ENCODE measurements around the gene PDE6D. TPM values are rescaled to one million over a fixed set of nuclear protein-coding genes. Genes with fewer than 3 reads are reported as not detected.

The PDE6D gene
- total and polyA plus RNA-seq, 2 donors (not counting 1 experiment from before 2014, with no cell fraction given), result 31.9 to 36.5 TPM

- no peak overlapping the region for H3K4me3 Mint-ChIP-seq
These were observed 66.2 kb downstream of the PDE6D start for GRCh38 chr2:231714639-231715498.

More at GRCh38 chr2:231714639-231715498, 66.2 kb downstream of the PDE6D start:
- peak; percentile 91 for TF ChIP-seq CTCF (IDR thresholded peaks at IDR 0.05)
- TF ChIP-seq EZH2 (IDR thresholded peaks at IDR 0.05; ENCODE audit: borderline replicate concordance, insufficient read depth, low read depth, low read length, poor library complexity, severe bottlenecking), result no peak
- Histone ChIP-seq H2AFZ (ENCODE audit: insufficient read depth, low read depth, low read length, poor library complexity, severe bottlenecking) (no peak overlapping the region), H3K4me1 (ENCODE audit: control insufficient read depth in 2 of 2, insufficient read depth in 2 of 2, low read length in 2 of 2) (peaks cover 49 to 65% of the 10 kb centered on the region in 2 donors), H3K27me3 (replicated peaks in 1 of 4; ENCODE audit: control extremely low read depth in 1 of 4, control insufficient read depth in 3 of 4, insufficient read depth in 4 of 4, low read length in 3 of 4) (no peaks in the 10 kb centered on the region), H3K36me3 (replicated peaks in 1 of 2; ENCODE audit: control extremely low read depth in 1 of 2, control insufficient read depth in 1 of 2, extremely low read depth in 1 of 2, insufficient read depth in 2 of 2, low read length in 1 of 2) (peaks cover 0 to 32% of the 10 kb centered on the region in 2 experiments), H3K9me3 (ENCODE audit: control extremely low read depth in 1 of 3, control insufficient read depth in 2 of 3, insufficient read depth in 1 of 3, low read length in 2 of 3) (peaks cover 0 to 17% (median 5%) of the 10 kb centered on the region in 3 donors), H3K4me3 (ENCODE audit: control extremely low read depth in 1 of 5, extremely low read depth in 1 of 5, insufficient read depth in 1 of 5, low read depth in 2 of 5, low read length in 4 of 5) (no peak overlapping the region), H4K20me1 (ENCODE audit: control insufficient read depth, insufficient read depth, low read length, poor library complexity, severe bottlenecking) (peaks cover 44% of the 10 kb centered on the region), H3K27ac (ENCODE audit: low read length in 2 of 2) (peak overlapping the region; percentile 64 to 75), H3K9ac (ENCODE audit: low read length) (no peak overlapping the region), H3K79me2 (ENCODE audit: control insufficient read depth, insufficient read depth, low read length) (peaks cover 44% of the 10 kb centered on the region), H3K4me2 (replicated peaks; ENCODE audit: low read depth, low read length, poor library complexity, severe bottlenecking) (no peak overlapping the region)
- 65% methylated on average over 17 of the region's 17 CpGs for WGBS (ENCODE audit: insufficient coverage)
- Mint-ChIP-seq H3K27ac (peak overlapping the region; percentile 91), H3K27me3 (no peaks in the 10 kb centered on the region), H3K4me1 (peaks cover 68% of the 10 kb centered on the region), H3K9me3 (ENCODE audit: insufficient read depth) (no peaks in the 10 kb centered on the region)
- ChIA-PET POLR2A (interaction anchor here (0.5 to 6.5 kb wide), 17 partner anchors 10 to 758 kb away, joined by 3 to 169 read pairs (median 4); no protein-coding TSS in a partner anchor), CTCF (interaction anchor here (0.7 to 11.9 kb wide), 31 partner anchors 7 to 200 kb away, joined by 3 to 785 read pairs (median 6); partner anchors contain the start of genes COPS7B and PTMA)
- DNase-seq (peak; percentile 85), ATAC-seq (ENCODE audit: low read depth) (no peak)
- intact Hi-C loops (cut with micrococcal nuclease), result loop anchor here (1.0 kb wide), 5 partner anchors 28 to 185 kb away; partner anchors contain the start of gene NMUR1
